RWPE2 (cell line): Measurements from ENCODE around the gene CCDC117.

ENCODE experiments used
- ATAC-seq: fragments of 200-7000 bp; cut with Tn5 transposase; 3 replicates; pipeline ENCODE4 v1.9.1; 2021; ENCODE audit warnings: low read depth
- DNase-seq: peaks from one replicate; pipeline ENCODE4 v3.0.0-alpha.2; 2020; ENCODE audit warnings: low spot score
- H3K27ac ChIP-seq: fragments of 450-650 bp; 2 replicates; pipeline ENCODE4 v1.5.1; 2017; ENCODE audit warnings: mild to moderate bottlenecking; ENCODE audit not compliant: poor library complexity, severe bottlenecking
- H3K27me3 ChIP-seq: fragments of 250-450 bp; sonication (Bioruptor Pico); 2 replicates; pipeline ENCODE4 v1.5.1; 2021; ENCODE audit warnings: mild to moderate bottlenecking, moderate library complexity; ENCODE audit not compliant: insufficient read depth, poor library complexity, severe bottlenecking
- H3K36me3 ChIP-seq: fragments of 250-450 bp; sonication (Bioruptor Pico); 2 replicates; pipeline ENCODE4 v1.5.1; 2020; ENCODE audit warnings: low read depth, mild to moderate bottlenecking, moderate library complexity
- H3K4me1 ChIP-seq: fragments of 250-450 bp; sonication (Bioruptor Pico); 2 replicates; pipeline ENCODE4 v1.5.1; 2021; ENCODE audit warnings: mild to moderate bottlenecking, moderate library complexity; ENCODE audit not compliant: insufficient read depth, poor library complexity, severe bottlenecking
- H3K4me3 ChIP-seq: fragments of 250-450 bp; sonication (Bioruptor Pico); 2 replicates; pipeline ENCODE4 v1.5.1; 2021; ENCODE audit warnings: mild to moderate bottlenecking, moderate library complexity; ENCODE audit not compliant: severe bottlenecking
- H3K9me3 ChIP-seq: fragments of 250-450 bp; sonication (Bioruptor Pico); 2 replicates; pipeline ENCODE4 v1.5.1; 2021; ENCODE audit warnings: mild to moderate bottlenecking, moderate library complexity; ENCODE audit not compliant: severe bottlenecking
- CTCF ChIP-seq: fragments of 450-650 bp; IDR thresholded peaks from one replicate; pipeline ENCODE4 v1.5.1; 2017; ENCODE audit warnings: mild to moderate bottlenecking, moderate library complexity; ENCODE audit not compliant: poor library complexity, severe bottlenecking

Gene CCDC117

GRCh38 chr22:28769394-28770085, 3.0 kb upstream of the CCDC117 start:
- no peak for ATAC-seq
- Histone ChIP-seq H3K27me3 (no peaks in the 10 kb centered on the region), H3K36me3 (peaks cover 3% of the 10 kb centered on the region; the same call in 1 of the 2 replicates), H3K27ac (no peak overlapping the region), H3K4me3 (no peak overlapping the region), H3K4me1 (no peaks in the 10 kb centered on the region), H3K9me3 (no peaks in the 10 kb centered on the region)
- no peak for DNase-seq
- no peak for TF ChIP-seq CTCF

- no peak for TF ChIP-seq CTCF
- Histone ChIP-seq H3K4me3 (no peak overlapping the region), H3K4me1 (no peaks in the 10 kb centered on the region), H3K36me3 (peaks cover 18% of the 10 kb centered on the region), H3K9me3 (no peaks in the 10 kb centered on the region), H3K27me3 (no peaks in the 10 kb centered on the region), H3K27ac (no peak overlapping the region)
- no peak for ATAC-seq
- no peak for DNase-seq
These were observed 1.2 kb upstream of the CCDC117 start for GRCh38 chr22:28771195-28771791.

- peaks cover 26% of the 10 kb centered on the region for H3K36me3 ChIP-seq
- DNase-seq (no peak), ATAC-seq (peak; percentile 13; the same call in 1 of the 3 replicates)
- no peaks in the 10 kb centered on the region for H3K27me3 ChIP-seq
- TF ChIP-seq CTCF, result no peak
- peak overlapping the region; percentile 51 for H3K27ac ChIP-seq
- H3K9me3 ChIP-seq, result no peaks in the 10 kb centered on the region
- no peaks in the 10 kb centered on the region for H3K4me1 ChIP-seq
- peak overlapping the region; percentile 74 for H3K4me3 ChIP-seq
These were observed 969 bp downstream of the CCDC117 start for GRCh38 chr22:28773461-28773867.

GRCh38 chr22:28774378-28774777, 1.9 kb downstream of the CCDC117 start:
- Histone ChIP-seq H3K27ac (no peak overlapping the region), H3K27me3 (no peaks in the 10 kb centered on the region), H3K36me3 (peaks cover 33% of the 10 kb centered on the region), H3K4me1 (no peaks in the 10 kb centered on the region), H3K4me3 (no peak overlapping the region), H3K9me3 (no peaks in the 10 kb centered on the region)
- DNase-seq (no peak), ATAC-seq (no peak)
- no peak for TF ChIP-seq CTCF

GRCh38 chr22:28779833-28780232, 7.3 kb downstream of the CCDC117 start:
- H3K27ac ChIP-seq, result no peak overlapping the region

More at GRCh38 chr22:28779833-28780232, 7.3 kb downstream of the CCDC117 start:
- no peak for TF ChIP-seq CTCF
- ATAC-seq (no peak), DNase-seq (no peak)
- no peaks in the 10 kb centered on the region for H3K4me1 ChIP-seq
- H3K27me3 ChIP-seq, result no peaks in the 10 kb centered on the region
- H3K9me3 ChIP-seq, result no peaks in the 10 kb centered on the region
- peaks cover 71% of the 10 kb centered on the region for H3K36me3 ChIP-seq
- H3K4me3 ChIP-seq, result no peak overlapping the region
